HG03571 (cell line): ENCODE measurements around the gene NLRP3.

Experiments
- ATAC-seq: cut with Tn5 transposase; IDR thresholded peaks from one replicate; pipeline ENCODE4 v1.9.1; 2021; ENCODE audit not compliant: unreplicated experiment

NLRP3 gene

GRCh38 chr1:247435759-247436147 lies 19.8 kb downstream of the NLRP3 start:
- no peak for ATAC-seq

- no peak for ATAC-seq
These were observed 21.9 kb downstream of the NLRP3 start for GRCh38 chr1:247437551-247438505.

GRCh38 chr1:247440001-247440620 lies 24.1 kb downstream of the NLRP3 start:
- peak; percentile 98 for ATAC-seq

GRCh38 chr1:247441606-247442005 lies 25.6 kb downstream of the NLRP3 start:
- no peak for ATAC-seq

DNA sequence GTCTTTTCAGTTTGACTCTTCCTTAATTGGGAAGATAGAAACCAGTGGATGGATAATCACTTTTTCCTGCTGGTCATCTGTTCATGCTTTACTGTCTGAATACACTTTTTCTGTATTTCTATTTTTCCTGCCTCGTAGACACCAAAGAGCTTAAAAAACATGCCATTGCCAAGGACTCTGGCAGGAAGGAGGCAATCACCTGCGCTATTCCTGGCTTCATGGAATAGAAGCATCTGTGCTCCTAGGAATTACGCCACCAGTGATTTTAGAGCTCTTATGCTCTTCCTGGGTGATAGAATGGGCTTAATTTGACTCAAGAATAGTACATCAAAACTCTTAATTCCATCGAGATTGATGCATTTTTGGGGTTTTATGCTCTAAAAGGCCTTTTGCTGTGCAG lies 26.2 kb downstream of the NLRP3 start:
- no peak for ATAC-seq

DNA sequence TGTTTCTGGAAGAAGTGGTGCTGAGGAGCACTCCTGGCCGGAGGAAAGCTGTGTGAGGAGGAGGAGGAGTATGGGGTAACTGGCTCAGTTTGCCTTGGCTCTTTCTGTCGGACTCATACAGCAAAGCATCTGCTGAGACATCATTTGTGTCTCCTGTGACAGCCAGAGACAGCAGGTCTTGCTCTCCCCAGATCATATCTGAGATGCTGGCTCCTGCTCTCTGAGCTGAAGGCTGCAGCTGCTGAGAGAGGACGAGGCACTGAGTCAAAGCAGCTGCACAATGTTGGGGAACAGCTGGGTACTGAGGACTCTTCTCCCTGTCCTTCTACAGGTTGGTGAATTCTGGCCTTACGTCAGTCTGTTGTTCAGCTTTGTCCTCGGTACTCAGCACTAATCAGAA lies 27.7 kb downstream of the NLRP3 start:
- ATAC-seq, result no peak

- ATAC-seq, result no peak
These were observed 28.6 kb downstream of the NLRP3 start for GRCh38 chr1:247444571-247444970.

DNA sequence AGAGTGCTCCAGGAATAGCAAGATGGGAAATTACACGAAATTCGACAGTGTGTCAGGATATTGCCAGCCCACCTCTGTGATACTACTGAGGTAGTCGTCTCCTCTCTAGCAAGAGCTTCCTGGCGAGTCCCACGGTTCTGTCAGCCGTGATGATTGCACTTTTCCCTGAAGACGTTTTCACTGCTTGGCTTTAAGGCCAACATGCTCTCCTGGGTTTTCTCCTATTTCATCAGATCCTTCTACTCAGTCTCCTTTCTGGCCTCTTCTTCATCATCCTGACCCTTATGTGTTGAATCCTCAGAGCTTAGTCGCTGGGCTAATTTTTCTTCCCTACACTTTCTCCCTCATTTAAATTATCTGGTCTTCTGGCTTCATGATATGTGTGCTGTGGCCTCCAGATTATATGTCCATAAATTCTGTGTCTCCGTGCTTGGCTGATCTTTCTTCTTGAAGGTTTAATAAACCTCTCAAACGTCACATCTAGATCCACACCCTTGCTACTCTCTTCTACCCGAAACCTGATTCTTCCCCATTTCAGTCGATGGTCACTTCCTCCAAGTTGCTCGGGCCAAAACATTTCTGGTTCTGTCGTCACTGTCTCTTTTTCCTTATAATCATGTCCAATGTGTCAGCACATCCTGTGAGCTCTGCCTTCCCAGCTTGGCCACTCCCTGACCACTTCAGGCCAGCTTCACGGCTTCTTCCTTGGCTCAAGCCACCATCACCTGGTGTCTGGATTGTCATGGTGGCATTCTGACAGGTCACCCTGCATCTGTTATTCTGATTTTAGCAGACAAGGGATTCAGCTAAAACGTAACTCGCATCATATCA lies 29.8 kb downstream of the NLRP3 start:
- no peak for ATAC-seq

GRCh38 chr1:247447162-247447909 lies 31.4 kb downstream of the NLRP3 start:
- ATAC-seq, result no peak

- no peak for ATAC-seq
These were observed 32.3 kb downstream of the NLRP3 start for GRCh38 chr1:247448107-247448791.

DNA sequence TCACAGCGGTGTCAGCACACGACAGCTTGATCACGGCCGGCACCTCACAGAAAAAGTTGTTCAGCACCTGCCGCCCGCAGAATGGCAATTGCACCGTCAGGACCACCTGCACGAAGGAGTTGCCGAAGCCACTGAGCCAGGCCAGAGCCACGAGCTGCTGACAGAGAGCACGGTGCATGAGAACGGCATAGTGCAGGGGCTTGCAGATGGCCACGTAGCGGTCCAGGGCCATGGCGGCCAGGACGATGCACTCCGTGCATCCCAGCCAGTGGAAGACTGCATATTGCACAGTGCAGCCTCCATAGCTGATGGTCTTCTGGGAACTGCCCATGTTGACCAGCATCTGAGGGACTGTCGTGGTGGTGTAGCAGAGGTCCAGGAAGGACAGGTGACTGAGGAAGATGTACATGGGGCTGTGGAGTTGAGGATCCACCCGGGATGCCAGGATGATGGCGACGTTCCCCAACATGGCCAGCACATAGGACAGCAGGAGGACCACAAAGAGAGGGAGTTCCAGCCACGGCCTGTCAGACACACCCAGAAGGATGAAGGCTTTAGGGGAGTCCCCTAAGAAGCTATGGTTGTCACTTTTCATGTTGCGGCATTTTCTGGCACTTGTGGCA lies 35.5 kb downstream of the NLRP3 start:
- no peak for ATAC-seq

- no peak for ATAC-seq
These were observed 36.6 kb downstream of the NLRP3 start for GRCh38 chr1:247452447-247453039.

DNA sequence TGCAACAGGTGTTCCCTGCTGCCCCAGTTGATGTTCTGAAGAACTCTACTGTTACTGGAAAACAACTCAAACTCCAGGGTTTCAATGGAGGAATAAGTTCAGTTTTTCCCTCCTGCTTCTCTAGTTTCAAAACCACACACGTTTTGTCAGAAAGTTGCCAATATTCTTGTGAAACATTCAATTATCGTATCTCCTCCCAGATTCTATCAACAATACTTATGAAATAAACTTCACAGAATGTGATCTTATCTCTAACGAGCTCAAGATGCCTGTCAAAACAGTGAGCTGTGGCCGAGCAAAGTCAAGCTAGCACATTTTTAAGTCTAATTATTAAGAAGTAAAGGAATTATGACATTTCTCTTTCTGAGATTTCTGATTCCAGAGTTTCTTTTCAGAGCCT lies 37.3 kb downstream of the NLRP3 start:
- no peak for ATAC-seq

DNA sequence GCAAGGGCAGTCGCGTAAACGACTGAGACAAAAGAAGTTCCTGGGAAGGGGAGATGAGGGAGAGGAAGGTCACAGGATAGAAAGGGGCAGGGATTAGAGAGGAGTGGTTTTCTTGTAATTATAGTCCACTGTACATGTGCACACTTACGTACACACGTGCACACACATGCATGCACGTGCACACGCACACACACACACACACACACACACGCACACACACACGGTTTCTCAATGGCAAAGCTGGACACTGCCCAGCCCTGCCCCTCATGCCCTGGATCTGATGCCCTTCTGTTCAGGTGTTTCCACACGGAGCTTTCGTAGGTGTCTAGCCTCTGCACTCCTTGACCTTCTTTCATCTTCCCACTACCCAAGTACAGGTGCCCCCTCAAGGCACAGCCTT lies 38.0 kb downstream of the NLRP3 start:
- no peak for ATAC-seq

DNA sequence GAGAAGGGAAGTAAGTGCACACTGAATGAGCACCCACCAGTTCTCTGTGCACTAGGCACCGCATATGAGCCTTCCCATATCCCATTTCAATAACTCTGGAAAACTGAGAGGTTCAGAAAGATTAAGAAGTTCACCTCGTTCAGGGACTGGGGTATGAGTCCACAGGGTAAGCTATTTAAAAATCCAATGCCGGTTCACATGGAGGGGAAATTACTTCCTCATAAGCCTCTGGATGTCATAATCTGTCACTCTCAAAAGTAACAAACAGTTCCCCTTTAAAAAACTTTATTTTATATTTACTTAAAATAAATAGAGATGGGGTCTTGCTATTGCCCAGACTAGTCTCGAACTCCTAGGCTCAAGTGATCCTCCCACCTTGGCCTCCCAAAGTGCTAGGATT lies 40.0 kb downstream of the NLRP3 start:
- no peak for ATAC-seq

DNA sequence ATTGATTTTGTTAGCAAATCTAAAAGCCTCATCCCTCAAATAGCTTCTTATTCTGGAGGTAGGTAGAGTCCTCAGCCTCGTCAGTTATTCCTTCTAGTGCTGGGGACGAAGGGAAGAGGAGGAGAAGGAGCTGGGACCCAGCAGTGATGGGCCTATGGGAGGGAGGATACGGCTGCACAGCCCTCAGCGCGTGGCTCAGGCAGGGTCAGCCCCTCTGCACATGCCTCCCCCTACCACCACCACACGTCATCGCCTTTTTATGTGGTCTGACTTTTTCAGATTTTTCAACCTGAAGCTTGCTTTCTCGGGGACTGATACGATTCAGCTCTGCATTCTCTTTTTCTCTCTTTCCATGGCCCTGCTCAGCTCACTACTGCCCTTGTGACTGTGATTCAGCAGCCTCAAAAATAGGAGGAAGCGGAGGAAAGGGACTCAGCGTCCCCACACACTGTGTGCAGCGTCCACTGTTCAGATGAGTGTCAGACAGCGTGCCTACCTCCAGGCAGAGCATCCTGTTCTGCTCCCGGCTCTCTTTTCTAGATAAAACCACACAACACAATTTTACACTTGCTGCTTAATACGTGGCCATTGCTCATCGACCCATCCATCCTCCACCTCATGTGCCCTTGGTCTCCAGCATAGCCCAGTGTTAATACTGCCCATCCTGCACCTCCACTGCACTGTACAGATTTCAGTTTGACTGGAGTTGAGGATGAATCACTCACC lies 41.1 kb downstream of the NLRP3 start:
- no peak for ATAC-seq

- ATAC-seq, result no peak
These were observed 43.5 kb downstream of the NLRP3 start for GRCh38 chr1:247459507-247459906.

GRCh38 chr1:247465796-247466195 lies 49.8 kb downstream of the NLRP3 start:
- no peak for ATAC-seq

GRCh38 chr1:247467129-247467528 lies 51.2 kb downstream of the NLRP3 start:
- no peak for ATAC-seq
